LNCaP clone FGC (cell line): ENCODE measurements around the gene WWTR1.

Experiments used
- DNase-seq: peaks from one replicate; pipeline ENCODE4 v3.0.0-alpha.2; 2011; ENCODE audit warnings: low read depth
- H3K4me3 ChIP-seq: 2 replicates; pipeline ENCODE4 v1.5.1; 2011; ENCODE audit warnings: mild to moderate bottlenecking, low read depth, low read length, control low read depth
- TF ChIP-seq, protein P1 (sequence below): IDR thresholded peaks from 2 replicates; pipeline ENCODE4 v1.5.1; 2012; ENCODE audit warnings: mild to moderate bottlenecking; ENCODE audit not compliant: control insufficient read depth, insufficient read depth; ENCODE audit errors: extremely low read depth

WWTR1 gene

DNA sequence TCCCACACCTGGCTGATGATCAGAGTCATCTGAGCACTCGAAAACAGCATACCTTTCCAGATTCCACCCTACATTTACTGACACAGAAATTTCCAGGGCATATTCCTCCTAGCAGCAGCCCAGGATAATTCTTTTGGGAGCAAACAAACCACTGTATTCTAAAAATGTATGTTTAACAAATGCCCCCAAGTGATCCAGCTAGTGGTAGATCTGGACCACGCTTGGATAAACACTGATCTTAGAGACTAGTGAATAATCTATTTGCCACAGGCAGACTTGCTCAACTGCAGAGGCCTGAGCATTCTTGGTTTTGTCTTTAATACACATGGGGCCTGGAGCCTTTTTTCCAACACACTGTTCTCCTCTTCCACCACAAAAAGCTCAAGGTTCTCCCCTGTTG is 93.7 kb downstream of the WWTR1 start:
- no peak for DNase-seq
- H3K4me3 ChIP-seq: no peak overlapping the region
- TF ChIP-seq, protein P1, sequence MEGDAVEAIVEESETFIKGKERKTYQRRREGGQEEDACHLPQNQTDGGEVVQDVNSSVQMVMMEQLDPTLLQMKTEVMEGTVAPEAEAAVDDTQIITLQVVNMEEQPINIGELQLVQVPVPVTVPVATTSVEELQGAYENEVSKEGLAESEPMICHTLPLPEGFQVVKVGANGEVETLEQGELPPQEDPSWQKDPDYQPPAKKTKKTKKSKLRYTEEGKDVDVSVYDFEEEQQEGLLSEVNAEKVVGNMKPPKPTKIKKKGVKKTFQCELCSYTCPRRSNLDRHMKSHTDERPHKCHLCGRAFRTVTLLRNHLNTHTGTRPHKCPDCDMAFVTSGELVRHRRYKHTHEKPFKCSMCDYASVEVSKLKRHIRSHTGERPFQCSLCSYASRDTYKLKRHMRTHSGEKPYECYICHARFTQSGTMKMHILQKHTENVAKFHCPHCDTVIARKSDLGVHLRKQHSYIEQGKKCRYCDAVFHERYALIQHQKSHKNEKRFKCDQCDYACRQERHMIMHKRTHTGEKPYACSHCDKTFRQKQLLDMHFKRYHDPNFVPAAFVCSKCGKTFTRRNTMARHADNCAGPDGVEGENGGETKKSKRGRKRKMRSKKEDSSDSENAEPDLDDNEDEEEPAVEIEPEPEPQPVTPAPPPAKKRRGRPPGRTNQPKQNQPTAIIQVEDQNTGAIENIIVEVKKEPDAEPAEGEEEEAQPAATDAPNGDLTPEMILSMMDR: no peak

DNA sequence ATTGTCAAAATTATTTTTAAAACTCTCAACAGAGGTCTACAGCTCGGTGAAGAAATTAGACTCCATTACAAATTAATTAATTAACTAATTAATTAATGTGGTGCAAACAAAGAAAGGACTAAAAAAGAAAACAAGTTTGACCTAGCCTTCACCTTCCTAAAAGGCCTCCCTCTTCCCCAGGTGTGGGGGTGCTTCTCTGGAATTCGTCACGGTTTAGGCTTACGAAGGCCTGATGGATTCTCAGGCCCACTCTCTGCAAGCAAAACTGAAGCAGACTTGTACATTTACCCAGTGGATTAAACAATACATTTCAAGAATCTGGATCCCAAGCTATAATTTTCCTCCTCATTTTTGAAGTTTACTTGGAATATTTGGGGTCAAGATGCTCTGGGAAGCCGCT is 94.7 kb downstream of the WWTR1 start:
- no peak for DNase-seq
- TF ChIP-seq, protein P1: no peak

DNA sequence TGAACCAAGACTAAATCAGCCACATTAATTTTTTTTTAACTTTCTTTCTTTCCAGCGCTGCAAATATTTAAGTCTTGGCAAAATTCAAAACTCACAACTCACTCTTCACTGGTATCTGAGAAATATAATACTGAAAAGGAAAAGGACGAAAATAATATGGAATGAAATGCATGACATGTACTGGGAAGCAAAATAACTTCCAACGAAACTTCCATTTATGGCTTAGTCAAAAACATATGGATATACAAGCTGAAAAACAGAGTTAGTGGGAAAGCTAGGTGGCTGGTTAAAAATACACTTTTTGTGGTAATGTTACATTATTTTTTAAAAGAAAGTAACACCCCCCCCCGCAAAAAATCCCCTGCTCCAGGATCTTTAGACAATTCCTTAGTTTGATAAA is 97.2 kb downstream of the WWTR1 start:
- TF ChIP-seq, protein P1: no peak
- no peak for DNase-seq
- H3K4me3 ChIP-seq: no peak overlapping the region

More for the DNA sequence above, 94.7 kb downstream of the WWTR1 start:
- H3K4me3 ChIP-seq: no peak overlapping the region

DNA sequence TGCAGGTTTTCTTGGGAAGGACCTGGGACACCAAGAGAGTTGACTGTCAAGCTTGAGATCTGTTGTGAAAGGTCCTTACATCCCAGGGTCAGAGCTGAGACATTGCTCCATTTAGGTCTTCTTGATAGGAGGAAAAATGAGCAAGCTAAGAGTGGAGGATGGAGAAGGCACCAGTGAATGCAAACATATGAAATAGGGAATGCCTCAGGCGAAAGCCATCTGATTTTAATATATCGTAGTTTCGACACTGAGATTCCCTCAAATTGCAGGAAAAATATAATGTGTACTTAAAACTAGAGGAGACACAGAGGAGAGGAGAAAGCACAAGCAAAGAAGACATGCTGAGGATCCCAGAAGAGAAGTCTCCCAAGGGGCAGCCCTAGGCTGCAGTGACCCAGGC is 97.8 kb downstream of the WWTR1 start:
- TF ChIP-seq, protein P1: no peak
- DNase-seq: no peak
- no peak overlapping the region for H3K4me3 ChIP-seq

DNA sequence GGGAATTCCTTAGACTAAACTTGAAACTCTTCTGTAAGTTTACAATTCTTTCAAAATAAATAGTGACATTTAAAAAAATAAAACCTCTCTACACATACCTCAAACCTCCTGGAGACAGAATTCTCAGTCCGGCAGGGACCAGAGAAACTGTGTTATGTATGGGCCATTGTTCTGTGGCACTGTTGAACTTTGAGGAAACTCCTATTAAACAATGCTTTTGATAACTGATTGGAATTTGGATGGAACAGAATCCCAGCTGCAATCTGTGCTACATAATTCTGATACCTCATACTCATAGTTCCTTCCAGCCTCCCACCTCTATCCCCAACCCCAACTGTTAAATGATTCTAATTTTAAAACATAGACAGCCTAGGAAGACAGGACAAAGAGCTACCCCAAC is 98.3 kb downstream of the WWTR1 start:
- TF ChIP-seq, protein P1: no peak
- no peak for DNase-seq
- H3K4me3 ChIP-seq: no peak overlapping the region

DNA sequence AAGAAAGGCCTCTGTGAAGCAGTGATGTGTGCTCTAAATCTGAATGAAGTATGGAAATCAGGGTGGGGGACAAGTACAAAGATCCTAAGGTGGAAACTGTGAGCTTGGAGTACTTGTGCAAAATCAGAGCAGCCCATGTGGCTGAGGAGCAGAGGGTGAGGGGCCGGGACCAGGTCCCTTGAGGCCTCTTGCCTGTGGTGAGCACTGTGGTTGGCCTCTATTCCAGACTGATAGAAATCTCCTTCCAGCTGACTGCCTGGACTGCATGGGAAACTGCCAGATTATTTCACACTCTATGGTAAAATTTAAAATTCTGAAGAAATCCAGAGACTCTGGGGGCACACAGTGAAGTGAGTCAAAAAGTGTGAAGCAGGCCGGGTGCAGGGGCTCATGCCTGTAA is 101.9 kb downstream of the WWTR1 start:
- DNase-seq: no peak
- TF ChIP-seq, protein P1: no peak
- no peak overlapping the region for H3K4me3 ChIP-seq

DNA sequence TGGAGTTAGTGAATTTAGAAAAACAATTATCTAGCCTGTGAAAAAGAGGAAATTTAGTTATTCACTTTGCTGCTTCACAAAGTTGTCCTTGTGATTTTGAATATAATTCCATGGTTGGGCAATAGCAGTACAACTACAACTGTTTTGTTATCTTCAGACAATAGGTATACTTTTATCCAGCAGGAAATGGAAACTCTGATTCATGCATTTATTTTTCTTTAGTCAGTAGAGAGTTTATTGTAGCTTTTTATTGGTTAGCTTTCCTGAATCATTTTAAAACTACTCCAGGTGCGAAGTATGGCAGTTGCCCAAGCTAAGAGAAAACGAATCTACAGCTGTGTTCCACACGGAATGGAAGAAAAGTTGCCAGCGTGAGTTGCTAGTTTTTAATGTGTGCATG is 103.0 kb downstream of the WWTR1 start:
- H3K4me3 ChIP-seq: peak overlapping the region; percentile 6
- DNase-seq: peak; percentile 93
- TF ChIP-seq, protein P1: no peak
